Heart right ventricle (tissue), 16 donors: ENCODE data around the gene DDX20. TPM values are rescaled to one million over a fixed set of nuclear protein-coding genes. Genes with fewer than 3 reads are reported as not detected.

Experiments
- ATAC-seq, 8 donors: fragments of 200-7000 bp; cut with Tn5 transposase; one replicate each; pipeline ENCODE4 v1.9.1; 2020; ENCODE audit warnings: mild to moderate bottlenecking in 8 of 8, moderate library complexity in 8 of 8, moderate number of reproducible peaks in 1 of 8
- DNase-seq, 2 donors: peaks; one replicate each; pipeline ENCODE4 v3.0.0-alpha.2; 2020
- H3K27ac ChIP-seq, 10 donors: fragments of 200-600 bp; sonication (generic) in 2 of 10; one replicate each; pipeline versions ENCODE4 v1.5.0 to v1.8.0; 2020 to 2022; ENCODE audit warnings: mild to moderate bottlenecking in 3 of 10
- H3K27me3 ChIP-seq, 7 donors: fragments of 200-600 bp; one replicate each; pipeline ENCODE4 v1.8.0; 2021 to 2022; ENCODE audit warnings: mild to moderate bottlenecking in 2 of 7
- H3K36me3 ChIP-seq, 9 donors: fragments of 200-600 bp; sonication (generic) in 1 of 9; one replicate each; pipeline versions ENCODE4 v1.5.0 to v1.8.0; 2020 to 2022; ENCODE audit warnings: mild to moderate bottlenecking in 2 of 9
- H3K4me1 ChIP-seq, 9 donors: fragments of 200-600 bp; sonication (generic) in 1 of 9; one replicate each; pipeline versions ENCODE4 v1.5.0 to v1.8.0; 2020 to 2022; ENCODE audit warnings: mild to moderate bottlenecking in 4 of 9
- H3K4me3 ChIP-seq, 10 donors: fragments of 200-600 bp; sonication (generic) in 2 of 10; one replicate each; pipeline versions ENCODE4 v1.5.0 to v1.8.0; 2020 to 2022; ENCODE audit warnings: mild to moderate bottlenecking in 7 of 10, moderate library complexity in 2 of 10
- H3K9me3 ChIP-seq, 11 donors: fragments of 200-600 bp in 10 of 11; sonication (generic) in 2 of 11; one replicate each; pipeline versions ENCODE4 v1.5.0 to v1.8.0; 2013 to 2022; ENCODE audit warnings: mild to moderate bottlenecking in 2 of 11, control low read depth in 1 of 11, moderate library complexity in 1 of 11
- CTCF ChIP-seq, 9 donors: fragments of 200-600 bp; sonication (generic) in 2 of 9; IDR thresholded peaks; one replicate each; pipeline versions ENCODE4 v1.5.0 to v1.8.0; 2021 to 2022; ENCODE audit warnings: antibody characterized with exemption in 9 of 9, mild to moderate bottlenecking in 5 of 9, moderate library complexity in 1 of 9
- WGBS, 2 donors: extraction: QIAGEN DNeasy Blood & Tissue Kit; methylation state at CpG; one replicate each; pipeline ENCODE4 v1.1.7; 2013; ENCODE audit warnings: inconsistent platforms in 1 of 2; 5-methylcytosine and 5-hydroxymethylcytosine counted together
- intact Hi-C, 10 donors: fragments of 100-400 bp; cut with DNase I; formaldehyde crosslinking; loops; one replicate each; pipeline versions ENCODE4 v1.11.1 to v1.14.2; 2022
- polyA plus RNA-seq, 2 donors: library from polyadenylated mRNA; stranded (reverse); fragments of 200-250 nt; gene quantifications; one replicate each; pipeline ENCODE4 v1.2.3, GENCODE V29; 2013
- total RNA-seq, 10 donors: library from RNA; stranded (reverse); fragmentation: NEBNext Ultra II Directional in 3 of 10; extraction: Animal tissue kit (Norgen Biotek cat#: 25700) in 3 of 10; gene quantifications; one replicate each; pipeline versions ENCODE4 v1.2.1 to v1.2.4, GENCODE V29; 2021 to 2023
- donor health status: Arrhythmogenic right ventricular cardiomyopathy.
- donor health status: ischemic (EF 13 %, LVEDD 7.1; RV severe dilation, severe dysfunction).
- donor health status: healthy with polysubstance abuse.
- donor health status: DM: no; HTN: yes; CAD: no.
- donor health status: DM: no; HTN: no; CAD: no.
- donor health status: ischemic (EF 25% LVEDD 6.9; RV normal size, moderate dysfunction).
- donor health status: ischemic (EF 25% LVEDD 5.7; RV mildly dilated, moderate dysfunction).
- donor health status: healthy.
- donor health status: DM: yes; HTN: yes; CAD: no.
- donor health status: Ischemic cardiomyopathy.
- donor health status: ischemic (EF 35%, LVEDD 5.7; RV mildly dilated, moderate dysfunction).
- donor health status: nonischemic (EF 11% LVEDD 7.7; RV severe dilation, severe dysfunction).
- donor health status: DM: yes; HTN: yes; CAD: no.
- donor health status: PGD.
- donor health status: ischemic (EF 29% LVEDD 5.4; RV normal size, mild dysfunction).
- donor health status: nonischemic (EF 23%, LVEDD 6.1; RV moderate dilation, normal function).

The DDX20 gene
- total and polyA plus RNA-seq, 12 donors: 4.0 to 10.0 (median 6.4) TPM

GRCh38 chr1:111734856-111735255 lies 20.8 kb upstream of the DDX20 start:
- H3K9me3 ChIP-seq: no peaks in the 10 kb centered on the region
- peaks cover 0 to 2% (median 0%) of the 10 kb centered on the region in 7 donors for H3K27me3 ChIP-seq
- no peak for TF ChIP-seq CTCF (IDR thresholded peaks at IDR 0.05)
- WGBS, 2 donors: 84 to 91% methylated on average over 3 of the region's 3 CpGs
- H3K4me1 ChIP-seq: peaks cover 31 to 93% (median 87%) of the 10 kb centered on the region in 9 donors
- ATAC-seq: no peak
- H3K4me3 ChIP-seq: no peak overlapping the region
- peak overlapping the region in 9 of 10 donors; percentile 51 to 98 (median 81) for H3K27ac ChIP-seq
- intact Hi-C loops: loop anchor here in 1 of 10 donors (10.0 kb wide), 1 partner anchor 970 kb away; the partner anchor contains the start of gene RHOC
- H3K36me3 ChIP-seq: peaks cover 0 to 21% (median 0%) of the 10 kb centered on the region in 9 donors
- no peak for DNase-seq

DNA sequence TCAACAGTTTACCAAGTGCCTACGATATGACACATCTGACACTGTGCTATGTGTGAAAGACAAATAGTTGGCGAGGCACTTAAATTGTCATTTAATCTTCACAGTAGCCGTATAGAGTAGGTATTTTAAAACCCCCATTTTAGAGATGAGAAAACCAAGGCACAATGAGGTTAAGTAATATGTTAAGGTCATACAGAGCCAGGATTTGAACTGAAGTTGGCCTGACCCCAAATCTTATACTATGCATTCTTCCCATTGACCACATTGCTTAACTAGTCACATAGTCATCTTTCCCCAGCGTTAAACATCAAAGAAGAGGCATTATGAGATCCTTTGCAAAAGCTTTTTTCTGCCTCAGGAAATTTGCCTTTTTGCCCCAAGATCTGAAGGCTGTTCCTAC lies 20.4 kb upstream of the DDX20 start:
- TF ChIP-seq CTCF (IDR thresholded peaks at IDR 0.05): no peak
- ATAC-seq (no peak), DNase-seq (no peak)
- Histone ChIP-seq H3K27me3 (peaks cover 0 to 6% (median 0%) of the 10 kb centered on the region in 7 donors), H3K4me1 (peaks cover 29 to 93% (median 87%) of the 10 kb centered on the region in 9 donors), H3K36me3 (peaks cover 0 to 21% (median 0%) of the 10 kb centered on the region in 9 donors), H3K27ac (peak overlapping the region in 8 of 10 donors; percentile 96 to 100 (median 98)), H3K4me3 (no peak overlapping the region), H3K9me3 (no peaks in the 10 kb centered on the region)
- intact Hi-C loops: loop anchor here in 1 of 10 donors (10.0 kb wide), 1 partner anchor 969 kb away; the partner anchor contains the start of gene RHOC
- WGBS, 2 donors: 74 to 78% methylated on average over 4 of the region's 4 CpGs

- intact Hi-C loops: loop anchor here in 1 of 10 donors (10.0 kb wide), 1 partner anchor 969 kb away; the partner anchor contains the start of gene RHOC
Measured at GRCh38 chr1:111735858-111736544, 19.7 kb upstream of the DDX20 start.

More at GRCh38 chr1:111735858-111736544, 19.7 kb upstream of the DDX20 start:
- no peak for TF ChIP-seq CTCF (IDR thresholded peaks at IDR 0.05)
- no peak for DNase-seq
- 68 to 75% methylated on average over 8 of the region's 8 CpGs for WGBS, 2 donors
- Histone ChIP-seq H3K4me3 (peak overlapping the region in 2 of 10 donors; percentile 77 to 78), H3K36me3 (peaks cover 0 to 21% (median 0%) of the 10 kb centered on the region in 9 donors), H3K27me3 (peaks cover 0 to 12% (median 0%) of the 10 kb centered on the region in 7 donors), H3K27ac (peak overlapping the region in 9 of 10 donors; percentile 96 to 100 (median 98)), H3K4me1 (peaks cover 23 to 93% (median 84%) of the 10 kb centered on the region in 9 donors), H3K9me3 (no peaks in the 10 kb centered on the region)
- ATAC-seq: no peak
